ENCODE results near the gene RGS12. TPM values are rescaled to one million over a fixed set of nuclear protein-coding genes. Genes with fewer than 3 reads are reported as not detected.
A peak's percentile ranks its signal among the peaks of the same experiment; 100 is the strongest.

RGS12 gene
- total RNA-seq, 1 donor from 2014 or later: 59.5 TPM

DNA sequence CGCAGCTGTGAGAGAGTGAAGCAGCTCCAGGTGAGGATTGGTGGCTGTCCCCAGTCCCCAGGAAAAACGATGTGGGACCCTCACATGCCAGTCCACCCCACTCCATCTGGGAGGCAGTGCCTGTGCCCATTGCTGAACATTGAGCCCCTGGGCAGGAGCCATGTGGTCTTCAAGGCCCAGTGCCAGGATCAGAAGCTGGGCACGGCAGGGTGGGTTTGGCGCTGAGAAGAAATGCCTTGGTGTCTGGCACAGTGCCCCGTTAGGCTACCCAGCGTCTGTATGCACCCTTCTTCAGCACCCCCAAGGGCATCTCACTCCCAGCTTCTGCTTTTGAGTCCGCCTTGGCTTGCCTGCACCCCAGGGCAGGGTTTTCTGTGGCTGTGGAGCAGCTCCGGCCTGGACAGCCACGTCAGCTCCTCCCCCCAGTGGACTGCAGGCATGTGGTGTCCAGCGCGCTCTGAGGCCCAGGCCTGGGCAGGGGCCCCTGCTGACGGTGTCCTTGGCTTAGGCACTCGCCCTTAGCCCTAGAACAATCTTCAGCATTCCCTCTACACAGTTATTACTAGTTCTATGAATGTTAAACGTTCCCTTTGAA lies 28.6 kb downstream of the RGS12 start:
- Histone ChIP-seq H3K27me3 (ENCODE audit: low read depth) (no peaks in the 10 kb centered on the region), H3K36me3 (peaks cover 20% of the 10 kb centered on the region), H3K27ac (no peak overlapping the region), H3K4me3 (no peak overlapping the region), H3K4me1 (peaks cover 21% of the 10 kb centered on the region), H3K9me3 (no peaks in the 10 kb centered on the region)
- TF ChIP-seq, protein P1, sequence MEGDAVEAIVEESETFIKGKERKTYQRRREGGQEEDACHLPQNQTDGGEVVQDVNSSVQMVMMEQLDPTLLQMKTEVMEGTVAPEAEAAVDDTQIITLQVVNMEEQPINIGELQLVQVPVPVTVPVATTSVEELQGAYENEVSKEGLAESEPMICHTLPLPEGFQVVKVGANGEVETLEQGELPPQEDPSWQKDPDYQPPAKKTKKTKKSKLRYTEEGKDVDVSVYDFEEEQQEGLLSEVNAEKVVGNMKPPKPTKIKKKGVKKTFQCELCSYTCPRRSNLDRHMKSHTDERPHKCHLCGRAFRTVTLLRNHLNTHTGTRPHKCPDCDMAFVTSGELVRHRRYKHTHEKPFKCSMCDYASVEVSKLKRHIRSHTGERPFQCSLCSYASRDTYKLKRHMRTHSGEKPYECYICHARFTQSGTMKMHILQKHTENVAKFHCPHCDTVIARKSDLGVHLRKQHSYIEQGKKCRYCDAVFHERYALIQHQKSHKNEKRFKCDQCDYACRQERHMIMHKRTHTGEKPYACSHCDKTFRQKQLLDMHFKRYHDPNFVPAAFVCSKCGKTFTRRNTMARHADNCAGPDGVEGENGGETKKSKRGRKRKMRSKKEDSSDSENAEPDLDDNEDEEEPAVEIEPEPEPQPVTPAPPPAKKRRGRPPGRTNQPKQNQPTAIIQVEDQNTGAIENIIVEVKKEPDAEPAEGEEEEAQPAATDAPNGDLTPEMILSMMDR (IDR thresholded peaks at IDR 0.05): no peak
- intact Hi-C loops (cut with DNase I): no loop called here
- no peak for DNase-seq
- peak in 1 of 2 donors; percentile 40 for ATAC-seq

DNA sequence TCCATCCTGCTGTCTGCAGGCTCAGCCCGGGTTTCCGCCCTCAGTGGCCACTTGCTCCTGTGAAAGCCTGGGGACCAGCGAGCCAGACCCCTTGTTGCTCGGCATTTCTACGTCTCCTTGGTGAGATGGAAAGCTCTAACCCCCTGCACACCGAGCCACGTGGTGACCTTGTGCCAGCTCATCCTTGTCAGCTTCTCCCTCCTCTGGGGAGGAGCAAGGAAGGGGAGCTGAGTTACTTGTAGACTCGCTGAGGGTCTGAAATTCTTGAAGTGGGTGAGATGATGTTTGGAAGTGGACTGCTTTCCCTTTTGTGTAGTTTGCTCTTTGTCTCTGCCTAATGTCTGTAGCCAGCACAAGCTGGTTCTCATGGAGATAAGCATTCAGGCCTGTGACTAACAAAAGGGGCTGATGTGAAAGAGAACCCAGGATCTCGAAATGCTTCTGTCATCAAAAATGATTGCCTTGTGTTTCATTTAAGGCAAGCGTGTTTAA lies 29.3 kb downstream of the RGS12 start:
- TF ChIP-seq, protein P1 (IDR thresholded peaks at IDR 0.05): no peak
- intact Hi-C loops (cut with DNase I): no loop called here
- Histone ChIP-seq H3K4me3 (no peak overlapping the region), H3K27ac (no peak overlapping the region), H3K27me3 (ENCODE audit: low read depth) (no peaks in the 10 kb centered on the region), H3K9me3 (no peaks in the 10 kb centered on the region), H3K4me1 (peaks cover 21% of the 10 kb centered on the region), H3K36me3 (peaks cover 13% of the 10 kb centered on the region)
- DNase-seq (no peak), ATAC-seq (no peak)

DNA sequence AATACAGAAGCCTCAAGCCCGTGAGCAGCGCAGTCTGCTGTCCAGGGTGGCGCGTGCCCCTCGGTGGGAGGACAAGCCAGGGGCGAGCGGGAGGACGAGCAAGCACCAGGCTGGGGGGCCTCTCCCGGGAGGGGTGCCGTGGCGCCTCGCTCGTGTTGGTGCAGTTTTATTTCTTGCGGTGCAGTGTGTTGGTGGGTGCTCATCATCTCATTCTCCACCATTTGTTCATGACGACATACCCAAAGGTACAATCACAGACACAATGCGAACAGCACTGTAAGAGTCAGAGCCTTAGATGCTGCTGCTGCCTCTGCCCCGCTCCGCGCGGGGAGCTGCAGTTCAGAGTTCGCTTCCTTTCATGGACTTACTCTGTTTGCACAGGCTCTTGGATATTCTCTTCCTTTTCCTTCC lies 30.3 kb downstream of the RGS12 start:
- no peak for DNase-seq

GRCh38 chr4:3324093-3324815 lies 31.4 kb downstream of the RGS12 start:
- TF ChIP-seq, protein P1 (IDR thresholded peaks at IDR 0.05): no peak
- no peaks in the 10 kb centered on the region for H3K36me3 ChIP-seq
- no peak for DNase-seq
- no peak overlapping the region for H3K27ac ChIP-seq
- H3K9me3 ChIP-seq: no peaks in the 10 kb centered on the region
- H3K4me3 ChIP-seq: no peak overlapping the region
- no peaks in the 10 kb centered on the region for H3K27me3 ChIP-seq (ENCODE audit: low read depth)
- intact Hi-C loops (cut with DNase I): no loop called here
- no peak for ATAC-seq
- peaks cover 21% of the 10 kb centered on the region for H3K4me1 ChIP-seq

More for the DNA sequence above, 30.3 kb downstream of the RGS12 start:
- Histone ChIP-seq H3K4me1 (peaks cover 21% of the 10 kb centered on the region), H3K9me3 (no peaks in the 10 kb centered on the region), H3K27ac (no peak overlapping the region), H3K27me3 (ENCODE audit: low read depth) (no peaks in the 10 kb centered on the region), H3K4me3 (no peak overlapping the region), H3K36me3 (peaks cover 4% of the 10 kb centered on the region)
- no peak for ATAC-seq
- TF ChIP-seq, protein P1 (IDR thresholded peaks at IDR 0.05): no peak
- intact Hi-C loops (cut with DNase I): no loop called here

GRCh38 chr4:3328814-3329663 lies 36.2 kb downstream of the RGS12 start:
- Histone ChIP-seq H3K36me3 (no peaks in the 10 kb centered on the region), H3K4me3 (no peak overlapping the region), H3K9me3 (no peaks in the 10 kb centered on the region), H3K4me1 (peaks cover 22% of the 10 kb centered on the region), H3K27ac (no peak overlapping the region), H3K27me3 (ENCODE audit: low read depth) (no peaks in the 10 kb centered on the region)
- TF ChIP-seq, protein P1 (IDR thresholded peaks at IDR 0.05): no peak
- DNase-seq (no peak), ATAC-seq (peak in 1 of 2 donors; percentile 10)
- intact Hi-C loops (cut with DNase I): no loop called here
